ENCODE results near the gene LDLRAD3. TPM values are rescaled to one million over a fixed set of nuclear protein-coding genes. Genes with fewer than 3 reads are reported as not detected.

The LDLRAD3 gene
- total RNA-seq, 1 donor from 2014 or later: 39.1 TPM

DNA sequence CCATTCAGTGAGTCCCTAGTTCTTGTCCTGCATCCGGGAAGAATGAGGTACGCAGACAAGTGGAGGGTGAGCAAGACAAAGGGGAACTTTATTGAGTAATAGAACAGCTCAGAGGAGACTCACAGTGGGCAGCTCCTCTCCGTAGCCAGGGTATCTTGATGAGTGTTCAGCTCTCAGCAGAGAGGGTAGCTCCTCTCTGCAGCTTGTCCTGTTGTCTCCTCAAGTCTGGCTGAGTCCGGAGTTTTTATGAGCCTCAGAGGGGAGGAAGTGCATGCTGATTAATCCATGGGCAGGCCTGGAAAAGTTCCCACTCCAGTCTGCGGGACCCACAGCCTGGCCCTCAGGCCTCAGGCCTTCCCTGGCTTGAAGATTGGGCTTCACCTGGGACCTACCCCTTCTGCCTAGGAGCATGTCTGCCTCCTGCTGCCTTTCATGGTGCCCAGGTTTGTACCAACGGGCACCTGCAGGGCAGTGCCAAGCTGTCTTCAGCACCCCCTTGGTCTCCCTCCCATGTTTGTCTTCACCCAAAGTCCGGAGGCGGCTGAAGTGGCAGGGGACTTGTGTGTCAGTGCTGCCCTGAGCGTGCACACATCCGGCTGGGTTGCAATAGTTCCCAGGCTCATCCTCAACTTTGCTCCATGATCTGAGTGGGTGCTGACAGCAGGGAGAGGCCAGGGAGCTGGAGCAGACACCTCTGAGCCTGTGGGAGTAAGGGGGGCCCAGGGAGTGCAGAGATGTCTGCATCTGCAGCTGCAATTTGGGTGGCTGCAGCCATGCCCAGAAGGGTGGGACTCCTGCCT is 134.2 kb downstream of the LDLRAD3 start:
- no peaks in the 10 kb centered on the region for H3K27me3 Mint-ChIP-seq (ENCODE audit: low read depth)
- H3K36me3 Mint-ChIP-seq: peaks cover 28% of the 10 kb centered on the region
- TF ChIP-seq, protein P1, sequence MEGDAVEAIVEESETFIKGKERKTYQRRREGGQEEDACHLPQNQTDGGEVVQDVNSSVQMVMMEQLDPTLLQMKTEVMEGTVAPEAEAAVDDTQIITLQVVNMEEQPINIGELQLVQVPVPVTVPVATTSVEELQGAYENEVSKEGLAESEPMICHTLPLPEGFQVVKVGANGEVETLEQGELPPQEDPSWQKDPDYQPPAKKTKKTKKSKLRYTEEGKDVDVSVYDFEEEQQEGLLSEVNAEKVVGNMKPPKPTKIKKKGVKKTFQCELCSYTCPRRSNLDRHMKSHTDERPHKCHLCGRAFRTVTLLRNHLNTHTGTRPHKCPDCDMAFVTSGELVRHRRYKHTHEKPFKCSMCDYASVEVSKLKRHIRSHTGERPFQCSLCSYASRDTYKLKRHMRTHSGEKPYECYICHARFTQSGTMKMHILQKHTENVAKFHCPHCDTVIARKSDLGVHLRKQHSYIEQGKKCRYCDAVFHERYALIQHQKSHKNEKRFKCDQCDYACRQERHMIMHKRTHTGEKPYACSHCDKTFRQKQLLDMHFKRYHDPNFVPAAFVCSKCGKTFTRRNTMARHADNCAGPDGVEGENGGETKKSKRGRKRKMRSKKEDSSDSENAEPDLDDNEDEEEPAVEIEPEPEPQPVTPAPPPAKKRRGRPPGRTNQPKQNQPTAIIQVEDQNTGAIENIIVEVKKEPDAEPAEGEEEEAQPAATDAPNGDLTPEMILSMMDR (IDR thresholded peaks at IDR 0.05; ENCODE audit: unreplicated experiment): no peak
- no peak for DNase-seq (ENCODE audit: low spot score in 2 of 2, unreplicated experiment in 2 of 2)
- peaks cover 28% of the 10 kb centered on the region for H3K4me1 Mint-ChIP-seq
- H3K4me3 Mint-ChIP-seq: no peak overlapping the region
- H3K9me3 Mint-ChIP-seq: peaks cover 25% of the 10 kb centered on the region
- H3K27ac Mint-ChIP-seq: no peak overlapping the region

DNA sequence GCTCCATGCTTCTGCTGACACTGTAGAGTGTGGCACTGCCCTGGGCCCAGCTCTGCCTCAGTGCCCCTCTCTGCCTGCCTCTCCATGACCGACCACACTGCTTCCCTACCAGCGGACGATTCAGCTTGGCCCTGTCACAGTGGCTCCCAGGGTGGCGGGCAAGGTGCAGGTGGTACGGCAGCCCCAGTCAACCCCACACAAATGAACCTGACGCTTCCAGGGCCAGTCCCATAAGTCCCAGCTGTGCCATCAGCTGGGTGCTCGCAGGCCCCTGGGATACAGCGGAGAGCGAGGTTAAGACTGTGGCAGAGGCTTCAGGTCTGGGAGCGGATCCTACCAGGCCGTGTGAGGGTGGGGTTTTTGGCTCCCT is 134.8 kb downstream of the LDLRAD3 start:
- peaks cover 33% of the 10 kb centered on the region for H3K36me3 Mint-ChIP-seq
- H3K9me3 Mint-ChIP-seq: peaks cover 25% of the 10 kb centered on the region
- no peak for DNase-seq (ENCODE audit: low spot score in 2 of 2, unreplicated experiment in 2 of 2)
- no peak overlapping the region for H3K4me3 Mint-ChIP-seq
- TF ChIP-seq, protein P1 (IDR thresholded peaks at IDR 0.05; ENCODE audit: unreplicated experiment): no peak
- no peaks in the 10 kb centered on the region for H3K27me3 Mint-ChIP-seq (ENCODE audit: low read depth)
- no peak overlapping the region for H3K27ac Mint-ChIP-seq
- peaks cover 22% of the 10 kb centered on the region for H3K4me1 Mint-ChIP-seq

DNA sequence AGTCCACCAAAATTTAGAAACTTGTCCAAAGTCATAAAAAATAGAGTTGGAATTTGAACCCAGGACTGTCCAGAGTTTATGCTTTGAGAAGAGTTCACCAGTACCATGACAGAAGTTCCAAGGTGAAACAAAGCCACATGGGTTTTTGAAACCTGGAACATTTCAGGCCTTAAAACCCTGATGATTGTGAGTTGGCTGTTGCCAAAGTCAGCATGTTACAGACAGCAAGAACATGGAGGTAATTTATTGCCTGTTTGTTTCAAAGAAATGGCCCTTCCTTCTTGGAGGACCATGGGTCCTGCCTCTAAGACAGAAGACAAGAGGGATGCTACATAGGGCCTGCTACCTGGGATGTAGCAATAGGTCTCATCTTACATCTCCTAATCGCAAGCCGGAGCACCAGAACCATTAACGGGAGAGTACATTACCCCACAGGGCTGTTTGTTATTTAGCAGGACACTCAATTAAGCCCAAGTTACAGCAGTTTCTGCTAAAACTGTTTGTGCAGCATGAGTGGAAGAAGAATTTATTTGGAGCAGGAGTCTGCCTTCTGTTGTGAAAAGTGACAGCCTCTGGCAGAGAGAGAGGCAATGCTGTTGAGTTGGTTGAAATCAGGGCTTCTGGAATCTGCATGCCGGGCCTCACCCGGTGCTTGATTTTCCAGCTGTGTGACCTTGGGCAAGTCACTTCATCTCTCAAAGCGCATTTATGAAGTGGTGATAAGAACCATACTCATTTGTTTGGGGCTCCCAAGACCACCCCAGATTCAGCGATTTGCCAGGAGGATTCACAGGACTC is 136.2 kb downstream of the LDLRAD3 start:
- Mint-ChIP-seq H3K27ac (no peak overlapping the region), H3K36me3 (peaks cover 43% of the 10 kb centered on the region), H3K9me3 (peaks cover 32% of the 10 kb centered on the region), H3K27me3 (ENCODE audit: low read depth) (no peaks in the 10 kb centered on the region), H3K4me3 (no peak overlapping the region), H3K4me1 (peaks cover 8% of the 10 kb centered on the region)
- no peak for DNase-seq (ENCODE audit: low spot score in 2 of 2, unreplicated experiment in 2 of 2)
- TF ChIP-seq, protein P1 (IDR thresholded peaks at IDR 0.05; ENCODE audit: unreplicated experiment): no peak

DNA sequence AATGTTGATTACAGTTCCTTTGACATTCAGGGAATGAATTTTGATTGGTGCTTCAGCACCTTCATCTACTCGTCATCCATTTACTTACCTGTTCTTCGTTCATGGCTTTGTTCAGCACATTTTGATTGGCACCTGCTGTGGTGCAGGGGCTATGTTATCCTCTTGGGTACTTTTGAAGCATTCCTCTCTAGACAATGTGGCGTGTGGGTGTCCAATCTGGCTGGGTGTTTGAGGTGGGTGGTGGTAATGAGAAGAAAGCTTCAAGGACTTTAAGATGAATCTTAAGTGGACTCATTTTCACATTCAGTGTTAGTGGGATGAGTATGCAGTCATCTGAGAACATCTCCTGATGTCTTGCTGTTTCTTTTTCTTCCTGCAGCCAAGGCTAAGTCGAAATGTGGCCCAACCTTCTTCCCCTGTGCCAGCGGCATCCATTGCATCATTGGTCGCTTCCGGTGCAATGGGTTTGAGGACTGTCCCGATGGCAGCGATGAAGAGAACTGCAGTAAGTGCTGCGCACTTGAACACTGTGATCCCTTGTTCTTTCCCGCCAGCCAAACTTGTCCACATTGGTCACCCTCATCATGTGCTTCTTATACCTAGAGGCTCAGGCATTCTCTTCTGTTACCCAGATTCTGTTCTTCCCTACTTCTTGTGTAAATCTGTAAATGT is 137.5 kb downstream of the LDLRAD3 start:
- TF ChIP-seq, protein P1 (IDR thresholded peaks at IDR 0.05; ENCODE audit: unreplicated experiment): no peak
- Mint-ChIP-seq H3K27ac (no peak overlapping the region), H3K27me3 (ENCODE audit: low read depth) (no peaks in the 10 kb centered on the region), H3K4me3 (no peak overlapping the region), H3K4me1 (peaks cover 3% of the 10 kb centered on the region), H3K9me3 (peaks cover 28% of the 10 kb centered on the region), H3K36me3 (peaks cover 42% of the 10 kb centered on the region)
- DNase-seq (ENCODE audit: low spot score in 2 of 2, unreplicated experiment in 2 of 2): no peak

DNA sequence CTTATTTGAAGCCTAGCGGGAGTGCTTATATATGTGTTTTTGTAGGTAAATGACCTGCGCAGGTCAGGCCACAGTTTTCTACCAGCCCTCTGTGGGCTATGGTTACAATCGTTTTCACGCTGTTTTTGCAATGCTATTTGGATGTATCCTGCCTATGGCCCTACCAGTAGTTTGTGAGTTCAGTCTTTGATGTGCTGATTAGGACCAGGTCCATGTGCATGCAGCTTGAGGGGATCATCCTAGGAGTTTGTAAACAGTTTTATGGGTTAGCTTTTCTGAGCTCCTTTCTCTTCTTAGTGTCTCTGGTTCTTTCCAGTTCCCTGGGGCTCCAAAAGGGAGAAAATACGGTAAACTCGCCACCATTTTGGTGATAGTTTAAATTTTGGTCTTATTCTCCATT is 142.5 kb downstream of the LDLRAD3 start:
- H3K36me3 Mint-ChIP-seq: peaks cover 49% of the 10 kb centered on the region
- no peak overlapping the region for H3K4me3 Mint-ChIP-seq

More for the DNA sequence above, 142.5 kb downstream of the LDLRAD3 start:
- Mint-ChIP-seq H3K4me1 (peaks cover 21% of the 10 kb centered on the region), H3K27ac (no peak overlapping the region), H3K9me3 (peaks cover 22% of the 10 kb centered on the region), H3K27me3 (ENCODE audit: low read depth) (no peaks in the 10 kb centered on the region)
- DNase-seq (ENCODE audit: low spot score in 2 of 2, unreplicated experiment in 2 of 2): no peak
- TF ChIP-seq, protein P1 (IDR thresholded peaks at IDR 0.05; ENCODE audit: unreplicated experiment): no peak
